ENCODE measurements around the gene FADS3. TPM values are rescaled to one million over a fixed set of nuclear protein-coding genes. Genes with fewer than 3 reads are reported as not detected.

The FADS3 gene
- total and polyA plus RNA-seq, 9 of the 15 experiments (the other 6 are each of a cell fraction or from before 2014, with no cell fraction given), result 0.97 to 148 (median 92.7) TPM

DNA sequence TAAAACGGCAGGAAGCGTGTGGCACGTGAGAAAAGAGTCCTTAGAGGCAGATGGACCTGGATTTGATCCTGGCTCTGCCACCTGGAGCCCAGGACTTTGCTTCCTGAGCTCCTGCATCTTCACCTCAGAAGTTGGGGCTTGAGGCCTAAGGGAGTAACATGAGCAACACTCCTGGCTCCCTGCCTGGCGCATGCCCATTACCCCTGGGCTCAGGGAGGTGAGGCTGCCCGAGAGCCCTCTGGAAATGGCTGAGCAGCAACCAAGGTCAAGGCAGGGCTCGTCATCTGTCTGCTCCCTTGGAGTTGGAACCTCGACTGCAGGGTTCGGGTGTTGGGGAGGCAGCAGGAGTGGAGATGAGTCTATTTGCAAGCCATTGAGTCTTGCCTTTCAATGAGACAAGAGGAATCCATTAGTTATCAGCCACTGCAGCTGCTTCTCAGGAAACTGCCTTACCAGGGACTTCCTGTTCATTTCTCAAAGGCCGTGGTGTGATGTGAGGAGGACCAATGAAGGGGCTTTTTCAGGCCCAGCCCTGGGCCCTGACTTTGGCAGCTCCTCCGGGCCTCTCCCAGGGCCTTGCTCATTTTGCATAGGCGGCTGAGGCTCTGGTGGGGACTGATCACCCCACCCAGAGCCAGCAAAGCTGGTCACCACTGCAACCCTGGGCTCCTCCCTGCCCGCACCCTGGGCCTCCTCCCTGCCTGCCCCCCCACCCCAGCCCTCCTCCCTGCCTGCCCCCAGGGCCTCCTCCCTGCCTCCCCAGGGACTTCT lies 56.9 kb downstream of the FADS3 start (continued):
- TF ChIP-seq, protein P1, sequence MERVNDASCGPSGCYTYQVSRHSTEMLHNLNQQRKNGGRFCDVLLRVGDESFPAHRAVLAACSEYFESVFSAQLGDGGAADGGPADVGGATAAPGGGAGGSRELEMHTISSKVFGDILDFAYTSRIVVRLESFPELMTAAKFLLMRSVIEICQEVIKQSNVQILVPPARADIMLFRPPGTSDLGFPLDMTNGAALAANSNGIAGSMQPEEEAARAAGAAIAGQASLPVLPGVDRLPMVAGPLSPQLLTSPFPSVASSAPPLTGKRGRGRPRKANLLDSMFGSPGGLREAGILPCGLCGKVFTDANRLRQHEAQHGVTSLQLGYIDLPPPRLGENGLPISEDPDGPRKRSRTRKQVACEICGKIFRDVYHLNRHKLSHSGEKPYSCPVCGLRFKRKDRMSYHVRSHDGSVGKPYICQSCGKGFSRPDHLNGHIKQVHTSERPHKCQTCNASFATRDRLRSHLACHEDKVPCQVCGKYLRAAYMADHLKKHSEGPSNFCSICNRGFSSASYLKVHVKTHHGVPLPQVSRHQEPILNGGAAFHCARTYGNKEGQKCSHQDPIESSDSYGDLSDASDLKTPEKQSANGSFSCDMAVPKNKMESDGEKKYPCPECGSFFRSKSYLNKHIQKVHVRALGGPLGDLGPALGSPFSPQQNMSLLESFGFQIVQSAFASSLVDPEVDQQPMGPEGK (CRISPR knock-in tag; IDR thresholded peaks at IDR 0.05; ENCODE audit: borderline replicate concordance), result no peak
- TF ChIP-seq POLR2AphosphoS2 (IDR thresholded peaks at IDR 0.05; ENCODE audit: low read length) (no peak), ZNF699 (CRISPR knock-in tag; IDR thresholded peaks at IDR 0.05; ENCODE audit: insufficient replicate concordance) (no peak), PTBP1 (IDR thresholded peaks at IDR 0.05; ENCODE audit: low read depth, low read length) (no peak), CXXC5 (CRISPR knock-in tag; IDR thresholded peaks at IDR 0.05) (peak; percentile 41), PCBP2 (IDR thresholded peaks at IDR 0.05; ENCODE audit: low read depth, low read length, poor library complexity, severe bottlenecking) (no peak), ARID2 (IDR thresholded peaks at IDR 0.05) (no peak), IFI16 (CRISPR knock-in tag; IDR thresholded peaks at IDR 0.05) (no peak), DDX20 (tag; IDR thresholded peaks at IDR 0.05; ENCODE audit: low read depth) (0 out of 2 replicates have a peak, but pooled peaks have one; percentile 15), TEAD2 (tag; IDR thresholded peaks at IDR 0.05) (no peak), SIN3A (IDR thresholded peaks at IDR 0.05; ENCODE audit: borderline replicate concordance in 2 of 2, control insufficient read depth in 1 of 2, low read depth in 2 of 2, low read length in 2 of 2) (no peak), EGR1 (conservative IDR thresholded peaks at IDR 0.05) (no peak), KDM2B (CRISPR knock-in tag; IDR thresholded peaks at IDR 0.05) (no peak)
- TF ChIP-seq, protein P2, sequence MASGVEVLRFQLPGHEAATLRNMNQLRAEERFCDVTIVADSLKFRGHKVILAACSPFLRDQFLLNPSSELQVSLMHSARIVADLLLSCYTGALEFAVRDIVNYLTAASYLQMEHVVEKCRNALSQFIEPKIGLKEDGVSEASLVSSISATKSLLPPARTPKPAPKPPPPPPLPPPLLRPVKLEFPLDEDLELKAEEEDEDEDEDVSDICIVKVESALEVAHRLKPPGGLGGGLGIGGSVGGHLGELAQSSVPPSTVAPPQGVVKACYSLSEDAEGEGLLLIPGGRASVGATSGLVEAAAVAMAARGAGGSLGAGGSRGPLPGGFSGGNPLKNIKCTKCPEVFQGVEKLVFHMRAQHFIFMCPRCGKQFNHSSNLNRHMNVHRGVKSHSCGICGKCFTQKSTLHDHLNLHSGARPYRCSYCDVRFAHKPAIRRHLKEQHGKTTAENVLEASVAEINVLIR (CRISPR knock-in tag; IDR thresholded peaks at IDR 0.05), result no peak
- TF ChIP-seq, protein P3, sequence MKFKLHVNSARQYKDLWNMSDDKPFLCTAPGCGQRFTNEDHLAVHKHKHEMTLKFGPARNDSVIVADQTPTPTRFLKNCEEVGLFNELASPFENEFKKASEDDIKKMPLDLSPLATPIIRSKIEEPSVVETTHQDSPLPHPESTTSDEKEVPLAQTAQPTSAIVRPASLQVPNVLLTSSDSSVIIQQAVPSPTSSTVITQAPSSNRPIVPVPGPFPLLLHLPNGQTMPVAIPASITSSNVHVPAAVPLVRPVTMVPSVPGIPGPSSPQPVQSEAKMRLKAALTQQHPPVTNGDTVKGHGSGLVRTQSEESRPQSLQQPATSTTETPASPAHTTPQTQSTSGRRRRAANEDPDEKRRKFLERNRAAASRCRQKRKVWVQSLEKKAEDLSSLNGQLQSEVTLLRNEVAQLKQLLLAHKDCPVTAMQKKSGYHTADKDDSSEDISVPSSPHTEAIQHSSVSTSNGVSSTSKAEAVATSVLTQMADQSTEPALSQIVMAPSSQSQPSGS (CRISPR knock-in tag; IDR thresholded peaks at IDR 0.05), result no peak
- TF ChIP-seq, protein P4, sequence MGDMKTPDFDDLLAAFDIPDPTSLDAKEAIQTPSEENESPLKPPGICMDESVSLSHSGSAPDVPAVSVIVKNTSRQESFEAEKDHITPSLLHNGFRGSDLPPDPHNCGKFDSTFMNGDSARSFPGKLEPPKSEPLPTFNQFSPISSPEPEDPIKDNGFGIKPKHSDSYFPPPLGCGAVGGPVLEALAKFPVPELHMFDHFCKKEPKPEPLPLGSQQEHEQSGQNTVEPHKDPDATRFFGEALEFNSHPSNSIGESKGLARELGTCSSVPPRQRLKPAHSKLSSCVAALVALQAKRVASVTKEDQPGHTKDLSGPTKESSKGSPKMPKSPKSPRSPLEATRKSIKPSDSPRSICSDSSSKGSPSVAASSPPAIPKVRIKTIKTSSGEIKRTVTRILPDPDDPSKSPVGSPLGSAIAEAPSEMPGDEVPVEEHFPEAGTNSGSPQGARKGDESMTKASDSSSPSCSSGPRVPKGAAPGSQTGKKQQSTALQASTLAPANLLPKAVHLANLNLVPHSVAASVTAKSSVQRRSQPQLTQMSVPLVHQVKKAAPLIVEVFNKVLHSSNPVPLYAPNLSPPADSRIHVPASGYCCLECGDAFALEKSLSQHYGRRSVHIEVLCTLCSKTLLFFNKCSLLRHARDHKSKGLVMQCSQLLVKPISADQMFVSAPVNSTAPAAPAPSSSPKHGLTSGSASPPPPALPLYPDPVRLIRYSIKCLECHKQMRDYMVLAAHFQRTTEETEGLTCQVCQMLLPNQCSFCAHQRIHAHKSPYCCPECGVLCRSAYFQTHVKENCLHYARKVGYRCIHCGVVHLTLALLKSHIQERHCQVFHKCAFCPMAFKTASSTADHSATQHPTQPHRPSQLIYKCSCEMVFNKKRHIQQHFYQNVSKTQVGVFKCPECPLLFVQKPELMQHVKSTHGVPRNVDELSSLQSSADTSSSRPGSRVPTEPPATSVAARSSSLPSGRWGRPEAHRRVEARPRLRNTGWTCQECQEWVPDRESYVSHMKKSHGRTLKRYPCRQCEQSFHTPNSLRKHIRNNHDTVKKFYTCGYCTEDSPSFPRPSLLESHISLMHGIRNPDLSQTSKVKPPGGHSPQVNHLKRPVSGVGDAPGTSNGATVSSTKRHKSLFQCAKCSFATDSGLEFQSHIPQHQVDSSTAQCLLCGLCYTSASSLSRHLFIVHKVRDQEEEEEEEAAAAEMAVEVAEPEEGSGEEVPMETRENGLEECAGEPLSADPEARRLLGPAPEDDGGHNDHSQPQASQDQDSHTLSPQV (IDR thresholded peaks at IDR 0.05), result peak; percentile 99

All from K562 (cell line).